ENCODE data around the gene TNNT2. TPM values are rescaled to one million over a fixed set of nuclear protein-coding genes. Genes with fewer than 3 reads are reported as not detected.

Gene TNNT2
- total RNA-seq, 4 donors from 2014 or later, result 6.6 to 128 (median 45.7) TPM

GRCh38 chr1:201334325-201335173 lies 42.9 kb downstream of the TNNT2 start:
- DNase-seq (ENCODE audit: low spot score in 2 of 2), result no peak

GRCh38 chr1:201332616-201333335 lies 44.7 kb downstream of the TNNT2 start:
- no peak for TF ChIP-seq POLR2A (IDR thresholded peaks at IDR 0.05)
- TF ChIP-seq EP300 (IDR thresholded peaks at IDR 0.05), result no peak
- no peak for TF ChIP-seq CTCF (IDR thresholded peaks at IDR 0.05)
- 93 to 94% methylated on average over 9 to 10 of the region's 10 CpGs for WGBS, 2 donors
- Histone ChIP-seq H3K27ac (no peak overlapping the region), H3K9me3 (no peaks in the 10 kb centered on the region), H3K36me3 (no peaks in the 10 kb centered on the region), H3K4me3 (no peak overlapping the region), H3K4me1 (no peaks in the 10 kb centered on the region), H3K27me3 (no peaks in the 10 kb centered on the region)
- DNase-seq (ENCODE audit: low spot score in 2 of 2), result no peak

More at GRCh38 chr1:201334325-201335173, 42.9 kb downstream of the TNNT2 start:
- Histone ChIP-seq H3K4me3 (no peak overlapping the region), H3K27me3 (no peaks in the 10 kb centered on the region), H3K9me3 (no peaks in the 10 kb centered on the region), H3K27ac (no peak overlapping the region), H3K36me3 (no peaks in the 10 kb centered on the region), H3K4me1 (no peaks in the 10 kb centered on the region)
- 44 to 48% methylated on average over 11 of the region's 11 CpGs for WGBS, 2 donors
- TF ChIP-seq CTCF (IDR thresholded peaks at IDR 0.05), result no peak
- TF ChIP-seq EP300 (IDR thresholded peaks at IDR 0.05), result no peak
- no peak for TF ChIP-seq POLR2A (IDR thresholded peaks at IDR 0.05)

- no peak for DNase-seq (ENCODE audit: low spot score in 2 of 2)
- no peak overlapping the region for H3K27ac ChIP-seq
- H3K4me1 ChIP-seq, result no peaks in the 10 kb centered on the region
- no peaks in the 10 kb centered on the region for H3K9me3 ChIP-seq
- no peak overlapping the region for H3K4me3 ChIP-seq
- H3K36me3 ChIP-seq, result no peaks in the 10 kb centered on the region
- TF ChIP-seq CTCF (IDR thresholded peaks at IDR 0.05) (no peak), EP300 (IDR thresholded peaks at IDR 0.05) (no peak), POLR2A (IDR thresholded peaks at IDR 0.05) (no peak)
- no peaks in the 10 kb centered on the region for H3K27me3 ChIP-seq
- 91 to 96% methylated on average over 8 of the region's 8 CpGs for WGBS, 2 donors
Measured at GRCh38 chr1:201332021-201332420, 45.5 kb downstream of the TNNT2 start.

GRCh38 chr1:201331166-201331565 lies 46.3 kb downstream of the TNNT2 start:
- Histone ChIP-seq H3K27ac (no peak overlapping the region), H3K9me3 (no peaks in the 10 kb centered on the region), H3K36me3 (no peaks in the 10 kb centered on the region), H3K4me3 (no peak overlapping the region), H3K27me3 (no peaks in the 10 kb centered on the region), H3K4me1 (no peaks in the 10 kb centered on the region)
- TF ChIP-seq EP300 (IDR thresholded peaks at IDR 0.05) (no peak), POLR2A (IDR thresholded peaks at IDR 0.05) (no peak), CTCF (IDR thresholded peaks at IDR 0.05) (no peak)
- WGBS, 2 donors, result 78 to 81% methylated on average over 7 of the region's 7 CpGs
- no peak for DNase-seq (ENCODE audit: low spot score in 2 of 2)

GRCh38 chr1:201330541-201330940 lies 46.9 kb downstream of the TNNT2 start:
- Histone ChIP-seq H3K4me1 (no peaks in the 10 kb centered on the region), H3K27me3 (no peaks in the 10 kb centered on the region), H3K36me3 (no peaks in the 10 kb centered on the region), H3K4me3 (no peak overlapping the region), H3K9me3 (no peaks in the 10 kb centered on the region), H3K27ac (no peak overlapping the region)
- no peak for DNase-seq (ENCODE audit: low spot score in 2 of 2)
- WGBS, 2 donors, result 94 to 100% methylated on average over 2 of the region's 2 CpGs
- TF ChIP-seq CTCF (IDR thresholded peaks at IDR 0.05) (no peak), POLR2A (IDR thresholded peaks at IDR 0.05) (no peak), EP300 (IDR thresholded peaks at IDR 0.05) (no peak)

All from tibial nerve (tissue), 4 donors.